ENCODE data around the gene BBIP1. TPM values are rescaled to one million over a fixed set of nuclear protein-coding genes. Genes with fewer than 3 reads are reported as not detected.
"Not testable (repeated sequence)": the region's sequence is repeated elsewhere in the genome, so short reads cannot be mapped to it uniquely, and the experiment has no call there.

Gene BBIP1
- total and polyA plus RNA-seq, 3 donors from 2014 or later = 41.8 to 202 (median 57.7) TPM

GRCh38 chr10:110919349-110919931 lies 460 bp upstream of the BBIP1 start, which contains the start of gene SHOC2:
SHOC2 (plus strand) TSS chr10:110919604; CDS start chr10:110964359, 44,755 bp downstream.
- no peaks in the 10 kb centered on the region for H3K36me3 ChIP-seq (ENCODE audit: low read depth, missing control alignments)
- TF ChIP-seq POLR2A (IDR thresholded peaks at IDR 0.05) (peak; percentile 50), CTCF (IDR thresholded peaks at IDR 0.05) (no peak)
- WGBS, 2 donors = 0 to 1% methylated on average over 2 to 38 of the region's 61 CpGs
- intact Hi-C loops (cut with DNase I; ENCODE audit: low total_unique reads) = no loop called here
- H3K27me3 ChIP-seq = no peaks in the 10 kb centered on the region
- H3K27ac ChIP-seq = peak within 1 kb of the TSS; percentile 95 to 97
- DNase-seq = peak; percentile 100
- no peaks in the 10 kb centered on the region for H3K9me3 ChIP-seq
- peak within 1 kb of the TSS; percentile 75 to 78 for H3K4me3 ChIP-seq
- peaks cover 17% of the 10 kb centered on the region for H3K4me1 ChIP-seq

DNA sequence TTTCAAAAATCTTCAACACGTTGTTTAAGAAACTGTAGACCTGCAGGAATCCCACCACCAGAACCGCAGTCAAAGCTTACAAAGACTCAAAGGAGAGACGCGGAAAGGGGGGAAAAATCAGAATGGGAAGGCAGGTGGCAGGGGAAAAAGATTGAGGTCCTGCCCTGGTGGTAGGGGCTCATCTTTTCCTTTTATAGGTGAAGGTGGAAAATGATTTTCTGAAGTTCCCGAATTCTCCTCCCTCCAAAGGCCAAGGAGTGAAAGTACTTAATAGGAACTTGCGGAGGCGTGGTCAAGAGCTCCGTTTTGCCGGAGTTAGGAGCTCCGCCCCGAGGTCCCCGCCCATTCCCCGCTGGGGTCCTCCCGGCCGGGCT lies 724 bp downstream of the BBIP1 start:
- Histone ChIP-seq H3K36me3 (ENCODE audit: low read depth, missing control alignments) (no peaks in the 10 kb centered on the region), H3K27me3 (no peaks in the 10 kb centered on the region), H3K4me1 (peaks cover 11% of the 10 kb centered on the region), H3K9me3 (no peaks in the 10 kb centered on the region), H3K27ac (peak overlapping the region; percentile 95 to 97), H3K4me3 (peak overlapping the region; percentile 75 to 78)
- 0 to 2% methylated on average over 14 to 15 of the region's 15 CpGs for WGBS, 2 donors
- peak; percentile 97 for DNase-seq
- TF ChIP-seq CTCF (IDR thresholded peaks at IDR 0.05) (peak in 1 of 3 experiments; percentile 14), POLR2A (IDR thresholded peaks at IDR 0.05) (no peak)
- intact Hi-C loops (cut with DNase I; ENCODE audit: low total_unique reads) = no loop called here

DNA sequence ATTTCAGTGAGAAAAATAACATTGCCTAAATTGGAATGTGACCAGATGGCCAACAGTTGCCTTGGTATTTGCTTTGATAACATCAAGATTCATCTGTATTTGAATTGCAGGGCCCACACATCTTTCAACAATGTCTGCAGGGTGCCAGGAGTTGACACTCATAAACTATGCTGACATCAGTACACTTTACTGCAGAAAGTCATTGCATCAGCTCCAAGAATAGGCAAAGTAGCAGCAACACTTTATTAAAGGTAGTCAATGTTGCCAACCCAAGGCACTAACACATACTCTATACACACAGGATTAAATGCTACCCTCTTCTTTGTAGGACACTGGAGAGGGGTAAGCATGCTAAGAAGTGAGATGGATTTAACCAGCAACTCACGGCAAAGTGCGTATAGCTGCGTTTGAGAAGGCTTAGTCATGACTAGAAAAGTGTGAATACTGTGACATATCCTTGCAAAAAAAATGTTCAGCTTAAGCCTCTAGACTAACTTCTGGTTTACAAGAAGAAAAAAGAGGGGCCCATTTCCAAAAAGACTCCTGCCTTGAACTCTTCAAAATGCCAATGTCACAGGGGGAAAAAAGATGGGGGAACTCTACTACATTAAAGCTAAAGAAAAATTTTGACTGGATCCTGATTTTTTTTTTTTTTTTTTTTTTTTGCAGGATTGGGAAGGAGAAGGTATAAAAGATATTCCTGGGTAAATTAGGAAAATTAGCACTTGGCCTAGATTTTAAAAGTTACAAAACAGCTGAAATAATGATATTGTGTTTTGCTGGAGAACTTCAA lies 2.2 kb downstream of the BBIP1 start:
- 67 to 70% methylated on average over 3 of the region's 3 CpGs for WGBS, 2 donors
- no peak overlapping the region for H3K4me3 ChIP-seq
- DNase-seq = no peak
- no peaks in the 10 kb centered on the region for H3K27me3 ChIP-seq
- intact Hi-C loops (cut with DNase I; ENCODE audit: low total_unique reads) = no loop called here
- TF ChIP-seq POLR2A (IDR thresholded peaks at IDR 0.05) (no peak), CTCF (IDR thresholded peaks at IDR 0.05) (no peak)
- no peak overlapping the region for H3K27ac ChIP-seq
- H3K36me3 ChIP-seq (ENCODE audit: low read depth, missing control alignments) = no peaks in the 10 kb centered on the region
- no peaks in the 10 kb centered on the region for H3K9me3 ChIP-seq
- peaks cover 4% of the 10 kb centered on the region for H3K4me1 ChIP-seq

DNA sequence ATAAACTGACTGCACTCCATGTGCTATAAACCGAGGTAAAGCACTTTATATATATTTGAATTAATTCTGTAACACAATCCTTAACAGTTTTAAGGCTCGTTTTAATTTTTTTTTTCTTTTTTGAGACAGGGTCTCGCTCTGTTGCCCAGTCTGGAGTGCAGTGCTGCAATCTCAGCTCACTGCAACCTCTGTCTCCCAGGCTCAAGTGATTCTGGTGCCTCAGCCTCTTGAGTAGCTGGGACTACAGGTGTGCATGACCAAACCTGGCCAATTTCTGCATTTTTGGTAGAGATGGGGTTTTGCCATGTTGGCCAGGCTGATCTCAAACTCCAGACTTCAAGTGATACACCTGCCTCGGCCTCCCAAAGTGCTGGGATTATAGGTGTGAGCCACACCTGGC lies 3.4 kb downstream of the BBIP1 start:
- intact Hi-C loops (cut with DNase I; ENCODE audit: low total_unique reads); H3K4me1 ChIP-seq; DNase-seq; H3K27me3 ChIP-seq; H3K36me3 ChIP-seq (ENCODE audit: low read depth, missing control alignments); H3K4me3 ChIP-seq; H3K9me3 ChIP-seq; H3K27ac ChIP-seq: not testable (repeated sequence)
- WGBS, 2 donors = 95 to 96% methylated on average over 4 of the region's 4 CpGs

DNA sequence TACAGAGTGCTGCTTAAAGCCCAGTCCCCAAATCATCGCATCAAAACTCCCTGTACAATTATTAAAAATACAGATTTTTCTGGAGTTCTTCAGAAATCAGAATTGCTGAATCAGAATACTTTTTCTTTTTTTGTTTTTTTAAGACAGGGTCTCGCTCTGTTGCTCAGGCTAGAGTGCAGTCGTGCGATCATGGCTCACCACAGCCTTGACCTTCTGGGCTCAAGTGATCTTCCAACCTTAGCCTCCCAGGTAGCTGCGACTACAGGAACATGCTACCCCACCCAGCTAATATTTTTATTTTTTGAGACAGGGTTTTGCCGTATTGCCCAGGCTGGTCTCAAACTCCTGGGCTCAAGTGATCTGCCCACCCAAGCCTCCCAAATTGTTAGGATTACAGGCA lies 3.9 kb downstream of the BBIP1 start:
- peaks cover 4% of the 10 kb centered on the region for H3K4me1 ChIP-seq
- no peaks in the 10 kb centered on the region for H3K9me3 ChIP-seq
- H3K27ac ChIP-seq = no peak overlapping the region
- no peak for DNase-seq
- 93% methylated on average over 6 of the region's 6 CpGs for WGBS, 2 donors
- H3K27me3 ChIP-seq = no peaks in the 10 kb centered on the region
- intact Hi-C loops (cut with DNase I; ENCODE audit: low total_unique reads) = no loop called here
- H3K36me3 ChIP-seq (ENCODE audit: low read depth, missing control alignments) = no peaks in the 10 kb centered on the region
- TF ChIP-seq POLR2A (IDR thresholded peaks at IDR 0.05) = no peak
- no peak for TF ChIP-seq CTCF (IDR thresholded peaks at IDR 0.05)
- H3K4me3 ChIP-seq = no peak overlapping the region
